B cell (primary cell): ENCODE results near the gene TELO2.

Experiments used
- CTCF ChIP-seq: fragments of 200-600 bp; IDR thresholded peaks from one replicate; pipeline ENCODE4 v1.8.0; 2022; ENCODE audit warnings: antibody characterized with exemption, mild to moderate bottlenecking
- EZH2 ChIP-seq: IDR thresholded peaks from 2 replicates; pipeline ENCODE4 v1.6.1; 2012; ENCODE audit warnings: borderline replicate concordance, low read depth, mild to moderate bottlenecking, moderate library complexity, low read length; ENCODE audit not compliant: insufficient read depth, poor library complexity, severe bottlenecking

- TF ChIP-seq CTCF (no peak), EZH2 (no peak)
These were observed 40.6 kb upstream of the TELO2 start for GRCh38 chr16:1452530-1452929.
